ENCODE data around the gene POC1B.

The POC1B gene

DNA sequence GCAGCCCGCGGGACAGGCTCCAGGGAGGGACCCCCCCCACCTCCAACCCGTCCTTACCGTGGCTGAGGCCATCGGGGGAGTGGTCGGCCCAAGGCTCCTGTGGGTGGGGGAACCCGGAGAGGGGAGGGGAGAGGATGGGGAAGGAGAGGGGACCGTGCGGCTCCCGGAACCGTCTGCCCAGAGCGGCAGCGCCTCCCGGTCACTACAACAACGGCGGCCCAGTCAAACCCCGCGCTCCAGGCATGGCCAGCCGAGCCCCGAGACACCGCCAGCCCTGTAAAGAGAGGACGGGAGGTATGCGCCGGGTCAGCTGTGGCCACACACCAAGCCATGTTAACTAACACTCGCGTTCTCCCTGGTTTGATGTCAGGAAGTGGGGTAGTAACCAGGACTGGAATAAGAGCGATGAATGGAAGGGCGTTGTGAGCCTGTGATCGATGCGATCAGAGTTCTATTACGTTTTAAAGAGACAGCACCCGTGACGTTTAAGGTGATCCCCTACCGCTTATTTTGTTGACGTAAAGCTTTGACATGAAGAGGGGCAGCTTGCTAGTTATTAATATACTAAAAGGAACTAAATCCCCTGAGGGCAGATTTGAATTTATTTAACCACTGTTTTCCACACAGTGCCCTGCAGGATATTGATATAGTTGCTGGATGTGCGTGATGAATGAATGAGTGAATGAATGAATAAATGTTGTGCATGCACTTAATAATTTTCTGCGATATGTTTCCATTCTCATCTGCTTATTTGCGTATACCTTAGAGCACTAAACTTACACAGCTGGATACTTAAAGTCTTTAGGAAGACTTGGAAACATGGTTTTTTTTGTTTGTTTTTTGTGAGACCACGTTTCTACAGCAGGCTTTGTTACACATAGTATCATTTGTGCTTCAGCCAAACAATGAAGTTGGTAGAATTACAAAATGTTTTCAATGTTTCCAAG lies at the start of gene POC1B:
Gene POC1B, minus strand, starts transcription at position 224 of the 947 bp plus-strand sequence. Its CDS starts 152 bp downstream, at position 72.
- DNase-seq: peak; percentile 48

DNA sequence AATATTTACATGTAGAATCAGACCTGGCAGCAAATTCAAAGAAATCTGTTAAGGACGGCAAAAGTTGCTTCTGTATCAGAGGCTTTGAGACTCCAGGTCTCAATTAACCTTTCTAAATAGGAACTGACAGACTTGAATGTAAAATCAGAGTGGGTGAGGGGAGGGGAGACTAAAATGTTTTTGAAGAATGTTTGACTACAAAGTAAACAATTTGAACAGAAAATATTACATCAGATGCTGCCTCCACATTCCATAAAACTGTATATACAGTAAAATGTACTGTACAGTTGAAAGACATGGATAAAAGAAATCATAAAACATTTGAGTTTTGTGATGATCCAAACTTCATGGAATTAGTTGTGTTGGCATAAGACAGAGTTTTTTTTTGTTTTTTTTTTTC lies 49.5 kb upstream of the POC1B start:
- DNase-seq: no peak

DNA sequence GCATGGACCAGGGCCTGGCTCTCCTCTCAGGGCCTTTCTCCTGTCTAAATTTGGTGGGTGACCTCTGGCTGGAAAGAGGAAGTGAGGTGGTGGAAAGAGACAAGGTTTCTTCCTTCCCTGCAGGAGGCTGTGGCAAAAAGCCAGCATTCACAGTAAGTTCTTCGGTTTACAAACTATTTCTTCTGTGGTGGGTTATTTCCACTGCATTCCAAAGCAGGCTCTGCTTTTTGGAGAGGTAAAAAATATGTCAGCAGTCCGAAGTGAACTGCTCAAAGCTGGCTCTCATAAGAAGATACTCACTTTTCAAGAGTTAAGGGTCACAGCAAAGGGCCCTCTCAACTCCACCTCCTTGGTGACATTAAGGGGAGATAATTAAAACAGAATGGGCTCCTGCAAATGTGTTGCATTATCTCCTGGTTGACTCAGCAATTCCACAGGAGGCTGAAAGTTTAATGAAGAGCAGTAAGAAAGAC lies 48.9 kb upstream of the POC1B start:
- DNase-seq: no peak

DNA sequence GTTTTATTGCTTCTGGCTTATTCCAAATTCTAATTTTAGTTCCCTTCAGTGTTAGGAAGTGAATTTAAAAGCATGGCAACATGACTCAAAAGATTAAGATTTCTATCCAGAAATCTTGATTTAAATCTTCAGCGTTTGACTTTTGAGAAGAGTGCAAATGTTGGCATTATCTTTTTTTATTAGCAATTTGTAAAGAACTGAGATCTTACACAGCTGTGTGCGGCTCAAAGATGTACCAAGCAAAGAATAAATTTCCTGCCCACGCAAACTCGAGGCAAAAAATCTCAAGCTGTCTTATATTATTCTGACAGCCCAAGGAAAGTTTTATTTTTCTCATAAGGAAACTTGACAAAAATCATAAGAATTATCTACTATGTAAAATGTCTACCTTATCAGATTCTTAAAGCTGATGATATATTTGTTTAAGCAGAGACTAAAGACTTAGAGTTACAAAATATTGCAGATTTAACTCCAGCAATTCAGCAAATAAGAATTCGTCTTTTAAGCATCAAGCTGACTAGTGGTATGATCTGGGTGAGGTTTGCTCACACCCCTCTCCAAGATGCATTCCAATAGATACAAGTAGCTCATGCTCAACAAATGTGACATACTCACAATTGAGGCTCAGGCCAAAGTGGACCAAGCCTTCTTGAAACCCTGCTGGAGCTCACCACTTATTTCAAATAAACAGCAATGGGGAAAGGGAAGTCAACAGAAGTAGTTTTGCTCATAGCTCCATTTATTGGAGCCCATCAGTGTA lies 47.4 kb upstream of the POC1B start:
- no peak for DNase-seq

DNA sequence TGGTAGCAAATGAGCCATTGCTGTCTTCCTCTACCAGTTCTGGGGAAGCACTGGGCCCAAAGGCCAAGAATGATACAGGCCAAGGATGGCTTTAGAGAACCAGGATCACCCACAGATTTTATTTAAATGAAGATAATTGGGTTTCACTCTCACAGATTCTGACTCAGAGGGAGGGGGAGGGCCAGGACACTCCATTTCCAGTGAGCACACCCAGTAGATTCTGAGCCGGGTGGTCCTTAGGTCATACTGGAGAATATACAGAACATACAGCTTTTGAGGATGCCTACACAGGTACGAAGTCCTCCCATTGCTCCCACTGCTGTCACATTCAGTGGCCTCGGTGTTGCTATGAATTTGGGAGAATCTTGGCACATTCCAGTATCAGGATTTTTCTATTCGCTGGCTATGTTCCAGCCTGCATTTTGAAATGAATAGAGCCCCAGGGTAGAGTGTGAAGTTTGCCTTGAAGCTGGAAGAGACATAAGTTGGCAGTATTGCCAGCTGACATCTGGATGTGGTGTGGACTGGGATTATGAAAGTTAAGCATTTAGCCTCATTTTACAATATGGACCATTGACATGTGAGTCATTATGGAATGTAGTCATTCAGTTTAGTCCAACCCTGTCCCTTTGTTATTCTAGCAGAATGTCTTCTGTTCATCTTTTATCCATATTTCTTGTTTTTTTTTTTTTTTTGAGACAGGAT lies 45.8 kb upstream of the POC1B start:
- no peak for DNase-seq

DNA sequence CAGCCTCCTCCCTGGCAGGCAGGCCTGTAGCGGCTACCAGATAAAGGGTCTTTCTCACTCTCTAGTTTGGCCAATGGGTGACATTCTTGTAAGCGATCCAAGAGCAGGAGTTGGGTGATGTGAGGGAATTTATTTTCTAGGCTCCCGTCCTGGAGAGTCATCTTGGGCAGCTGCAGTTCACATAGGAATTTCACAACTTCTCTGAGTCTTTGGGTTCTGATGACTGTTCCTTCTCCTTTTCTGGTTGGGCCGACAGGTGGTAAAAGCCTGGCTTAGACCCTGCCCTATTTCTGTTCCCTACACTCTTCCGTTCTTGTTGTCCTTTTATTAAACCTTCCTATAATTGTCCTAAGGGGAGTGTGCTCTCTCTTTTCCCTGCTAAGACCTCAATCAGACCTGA lies 42.6 kb upstream of the POC1B start:
- no peak for DNase-seq

DNA sequence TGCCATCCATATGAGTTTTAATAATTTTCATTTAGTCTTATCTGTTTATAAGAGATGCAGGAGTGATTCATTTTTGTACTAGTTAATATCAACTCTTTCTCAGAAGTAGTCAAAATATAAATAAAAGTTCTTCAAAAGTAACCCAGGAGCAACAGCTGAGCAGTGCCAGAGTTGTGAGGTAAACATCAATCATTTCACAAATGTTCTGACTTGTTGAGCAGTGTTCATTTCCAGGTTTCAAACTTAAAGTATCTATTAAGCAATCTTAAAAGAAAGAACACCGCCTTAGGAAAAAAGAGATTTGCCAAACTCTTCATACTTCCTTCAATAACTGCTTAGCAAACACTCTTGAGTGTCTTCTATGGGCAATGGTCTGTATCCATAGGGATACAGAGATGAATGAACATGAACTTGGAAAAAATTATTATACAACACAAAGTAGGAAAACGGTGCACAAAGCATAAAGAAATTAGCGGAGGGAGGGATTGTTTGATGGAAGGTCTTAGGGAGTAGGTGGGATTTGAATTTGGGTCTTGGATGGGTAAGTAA lies 41.9 kb upstream of the POC1B start:
- DNase-seq: no peak

DNA sequence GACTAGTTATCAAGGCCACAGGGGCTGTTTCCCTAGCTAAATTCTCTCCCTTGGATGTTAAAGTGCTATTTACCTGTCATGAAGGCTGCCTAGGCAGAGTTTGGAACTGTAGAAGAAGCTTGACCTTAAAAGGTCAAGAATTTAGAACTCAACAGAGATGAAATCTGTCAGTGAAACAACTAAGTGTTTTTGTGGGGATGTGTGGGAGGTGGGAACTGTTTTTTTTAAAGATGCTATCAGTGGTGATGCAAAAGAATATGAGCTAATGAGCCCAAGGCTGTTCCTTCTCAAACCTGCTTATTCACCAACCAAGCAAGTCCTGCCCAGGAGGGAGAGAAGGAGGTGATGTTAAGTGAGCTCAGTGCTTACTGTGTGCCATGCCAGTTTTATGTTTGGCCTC lies 40.8 kb upstream of the POC1B start:
- no peak for DNase-seq

DNA sequence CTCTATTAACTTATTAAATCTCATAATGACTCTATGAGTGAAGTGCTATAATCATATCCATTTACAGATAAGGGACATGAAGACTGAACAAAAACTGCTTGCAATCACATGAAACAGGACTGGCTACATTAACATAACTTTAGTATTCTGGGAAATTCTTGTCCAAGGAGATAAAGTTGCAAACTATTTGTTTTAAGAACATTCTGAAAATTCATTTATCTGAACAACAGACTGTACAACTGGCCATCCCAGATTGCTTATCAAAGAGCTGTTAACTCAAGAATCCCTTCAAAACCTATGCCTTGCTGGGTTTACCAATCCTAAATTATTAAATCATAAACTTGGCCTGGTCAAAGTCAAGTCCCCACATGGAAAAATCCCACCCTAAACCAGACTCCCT lies 39.2 kb upstream of the POC1B start:
- no peak for DNase-seq

DNA sequence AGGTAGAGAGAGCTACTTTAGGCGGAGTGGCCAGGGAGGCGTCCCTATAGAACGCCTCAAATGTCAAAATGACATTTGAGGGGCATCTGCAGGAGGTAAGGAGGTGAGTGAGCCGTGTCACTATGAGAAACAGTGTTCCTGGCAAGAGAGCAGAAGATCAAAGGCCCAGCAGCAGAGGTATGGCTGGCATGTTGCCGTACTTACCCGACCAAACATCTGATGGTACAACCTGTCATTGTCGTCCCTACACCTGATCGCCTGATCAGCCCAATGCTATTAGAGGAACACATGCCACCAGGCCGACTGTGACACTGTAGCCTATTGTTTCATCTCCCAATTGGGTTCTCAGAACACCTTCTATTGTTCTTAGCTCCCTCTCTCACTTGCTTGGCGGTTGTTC lies 33.9 kb upstream of the POC1B start:
- DNase-seq: no peak

DNA sequence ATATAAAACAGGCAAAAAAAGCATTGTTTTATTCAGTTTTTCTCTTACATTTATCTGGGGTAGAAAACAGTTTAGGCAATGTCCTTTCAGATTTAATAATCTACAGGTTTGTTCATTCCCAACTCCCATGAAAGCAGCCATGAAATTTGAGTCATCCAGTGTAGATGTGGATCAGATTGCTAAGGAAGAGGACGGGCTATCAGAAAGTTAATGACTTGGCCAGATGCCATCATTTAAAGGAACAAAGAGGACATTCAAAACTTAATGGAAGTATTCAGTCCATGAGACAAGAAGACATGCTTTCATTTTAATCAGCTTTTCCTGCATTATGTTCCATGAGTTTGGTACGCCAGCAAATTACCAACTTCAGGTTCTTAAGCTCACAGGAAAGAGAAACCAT lies 31.1 kb upstream of the POC1B start:
- no peak for DNase-seq

DNA sequence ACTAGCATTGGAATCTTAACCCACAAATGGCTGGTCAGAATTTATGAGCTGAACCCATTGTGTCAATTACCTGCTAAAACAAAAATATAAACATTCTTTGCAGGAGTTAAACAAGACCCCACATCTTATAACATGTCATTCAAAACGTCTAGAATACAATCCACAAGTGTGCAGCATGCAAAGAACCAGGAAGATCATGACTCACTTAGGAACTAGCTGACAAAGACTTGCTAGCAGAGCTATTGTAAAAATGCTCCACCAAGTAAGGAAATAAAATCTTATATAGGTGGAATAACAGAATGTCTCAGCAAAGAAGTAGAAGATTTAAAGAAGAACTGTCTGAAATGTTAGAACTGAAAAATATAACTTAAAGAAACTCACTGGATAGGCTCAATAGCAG lies 26.5 kb upstream of the POC1B start:
- no peak for DNase-seq

DNA sequence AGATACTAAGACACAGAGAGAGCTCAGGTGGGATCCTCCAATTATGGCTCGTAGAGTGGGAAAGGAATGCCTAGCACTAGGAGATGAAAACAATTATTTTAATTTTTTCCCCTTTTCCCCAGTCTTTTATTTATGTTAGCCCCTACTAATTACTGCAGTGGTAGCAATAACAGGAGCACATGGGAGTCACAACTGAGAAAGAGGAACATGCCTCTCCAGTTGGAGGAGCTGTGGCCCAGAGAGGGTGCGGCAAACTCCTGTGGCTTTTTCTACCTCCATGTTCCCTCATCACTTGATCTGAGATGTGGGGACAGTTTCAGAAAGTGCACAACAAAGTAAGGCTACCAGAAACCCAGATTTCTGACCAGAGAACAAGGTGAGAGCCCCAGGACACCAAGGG lies 25.9 kb upstream of the POC1B start:
- no peak for DNase-seq

DNA sequence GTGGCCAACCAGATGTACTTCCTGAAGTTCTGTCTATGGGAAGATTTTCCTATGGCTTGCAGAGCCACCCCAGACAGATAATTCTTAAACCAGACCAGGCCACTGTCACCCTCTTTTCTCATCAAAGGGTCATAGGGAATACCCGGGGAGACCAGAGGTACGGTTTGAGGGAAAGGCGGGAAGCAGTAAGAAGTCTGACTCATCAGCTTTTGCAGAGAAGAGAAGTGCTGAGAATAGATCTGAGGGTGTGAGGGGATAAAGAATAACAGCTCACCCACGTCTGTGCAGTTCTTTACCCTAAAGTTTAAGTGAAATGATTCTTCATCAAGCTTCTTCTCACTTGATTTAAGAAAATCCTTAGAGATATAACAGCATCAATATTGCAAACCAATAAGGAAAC lies 21.3 kb upstream of the POC1B start:
- no peak for DNase-seq

DNA sequence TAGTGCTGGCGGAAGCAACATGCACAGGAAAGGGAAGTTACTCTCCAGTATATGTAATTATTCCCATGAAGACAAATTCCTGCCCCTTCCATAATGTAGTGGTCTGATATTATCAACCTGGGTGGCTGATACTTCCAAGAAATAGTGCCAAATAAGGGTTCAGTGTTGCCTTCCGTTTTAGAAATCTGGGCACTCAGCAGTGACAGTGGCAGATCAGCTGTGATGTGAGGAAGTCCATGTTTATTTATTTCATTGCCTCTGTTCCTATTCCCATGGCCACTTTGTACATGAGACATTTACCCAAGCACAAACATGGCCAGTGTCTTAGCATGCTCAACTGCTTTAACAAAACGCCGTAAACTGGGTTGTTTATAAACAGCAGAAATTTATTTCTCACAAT lies 20.3 kb upstream of the POC1B start:
- no peak for DNase-seq

DNA sequence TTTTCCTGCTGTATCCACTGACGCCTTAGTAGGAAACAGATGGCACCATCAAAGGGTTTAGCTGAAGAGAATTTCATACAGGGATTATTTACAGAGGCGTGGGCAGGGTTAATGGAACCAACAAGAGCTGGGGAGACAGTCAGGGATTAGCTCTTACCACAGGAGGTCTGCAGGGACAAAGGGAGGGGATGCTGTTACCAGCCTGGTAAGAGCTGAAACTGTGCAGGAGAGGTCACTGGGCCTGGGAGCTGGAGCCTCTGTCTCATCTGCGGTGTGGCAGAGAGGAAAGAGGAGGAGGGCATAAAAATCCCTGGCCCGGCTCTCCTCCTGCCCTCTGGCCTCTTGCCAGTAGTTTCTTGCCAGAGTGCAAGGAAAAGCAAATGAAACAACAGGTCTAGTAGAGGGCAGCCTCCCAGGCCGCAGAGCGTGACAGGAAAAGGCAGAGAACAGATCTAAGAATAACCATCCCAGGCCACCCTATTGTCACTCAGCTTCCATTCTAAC lies 18.9 kb upstream of the POC1B start:
- DNase-seq: no peak

DNA sequence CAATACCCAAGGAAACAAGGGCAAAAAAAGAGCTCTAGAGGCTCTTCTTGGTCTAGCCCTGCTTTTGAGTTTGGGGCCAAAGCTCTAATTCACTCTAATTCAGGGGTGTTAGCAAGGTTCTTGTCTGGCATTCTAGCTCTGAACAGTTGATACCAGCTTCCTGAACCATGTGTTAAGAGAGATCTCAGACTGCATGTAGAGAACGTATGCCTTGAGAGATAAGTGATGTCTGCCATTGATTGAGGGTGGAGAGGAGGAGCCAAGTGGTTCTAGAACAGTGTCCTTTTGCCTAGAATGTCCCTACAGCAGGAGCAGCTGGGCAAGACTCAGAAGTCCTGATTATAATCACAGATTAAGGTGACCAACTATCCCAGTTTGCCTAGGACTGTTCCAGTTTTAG lies 18.2 kb upstream of the POC1B start:
- DNase-seq: no peak

DNA sequence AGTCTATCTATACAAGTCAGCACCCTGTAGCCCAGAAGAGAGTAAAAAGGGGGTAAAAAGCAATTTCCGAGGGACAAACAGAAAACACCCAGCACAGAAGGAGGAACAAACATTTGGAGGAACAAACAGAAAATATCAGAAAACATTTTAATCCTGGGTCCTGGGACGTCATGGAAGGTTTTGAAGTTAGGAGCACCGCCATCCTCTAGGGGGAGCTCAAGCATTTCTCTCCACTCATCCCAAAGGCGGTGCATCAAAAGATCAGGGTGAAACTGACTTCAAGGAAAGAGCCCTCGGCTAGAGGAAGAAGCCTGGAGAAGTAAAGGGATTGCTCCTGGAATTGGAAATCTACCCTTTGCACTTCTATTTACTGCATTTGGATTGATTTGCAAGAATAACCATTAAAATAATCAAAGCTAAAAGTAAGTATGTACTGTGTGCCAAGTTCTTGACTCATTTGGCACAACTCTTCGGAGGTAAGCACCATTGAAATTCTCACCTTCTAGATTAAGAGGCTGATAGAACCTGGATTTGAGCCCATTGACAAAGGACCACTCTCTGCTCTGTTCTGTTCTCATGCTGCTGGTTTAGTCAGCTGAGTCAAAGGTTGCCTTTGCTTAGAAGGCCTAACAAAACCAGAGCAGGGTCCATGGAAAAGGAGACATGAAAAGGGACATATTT lies 17.2 kb upstream of the POC1B start:
- peak; percentile 61 for DNase-seq

DNA sequence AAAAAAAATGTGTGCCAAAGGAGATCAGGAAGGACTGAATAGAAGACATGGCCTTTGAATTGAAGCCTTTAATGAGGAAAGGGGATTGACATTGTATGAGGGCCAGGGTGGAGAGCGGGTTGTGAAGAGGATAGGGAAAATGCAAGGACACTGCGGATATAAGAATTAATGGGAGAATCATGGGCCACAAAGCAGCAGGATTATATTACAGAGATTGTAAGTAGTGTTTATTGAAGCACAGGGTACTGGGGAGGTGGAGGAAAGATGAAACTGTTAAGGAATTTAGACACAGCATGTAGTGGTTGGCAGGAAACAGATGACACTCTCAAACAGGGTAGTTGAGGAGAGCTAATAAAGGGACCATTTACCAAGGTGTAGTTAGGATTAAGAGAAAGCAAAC lies 16.4 kb upstream of the POC1B start:
- DNase-seq: no peak

DNA sequence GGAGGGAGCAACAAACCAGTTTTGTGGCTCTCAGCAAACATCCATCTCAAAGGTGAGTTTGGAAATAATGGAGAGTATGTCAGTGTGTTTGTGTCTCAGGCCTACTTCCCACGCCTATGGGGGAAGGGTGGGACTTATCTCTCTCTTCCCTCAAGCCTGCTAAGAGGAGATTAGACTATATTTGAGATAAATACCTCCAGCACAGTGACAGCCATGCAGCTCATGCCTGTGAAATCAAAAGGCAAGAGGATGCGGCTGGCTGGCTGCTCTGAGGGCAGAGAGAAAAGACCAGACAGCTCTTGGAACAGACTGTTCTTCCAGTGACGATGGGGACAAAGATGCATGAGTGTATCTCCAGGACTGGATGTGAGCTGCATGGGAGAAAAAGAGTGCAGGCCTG lies 14.7 kb upstream of the POC1B start:
- DNase-seq: no peak

DNA sequence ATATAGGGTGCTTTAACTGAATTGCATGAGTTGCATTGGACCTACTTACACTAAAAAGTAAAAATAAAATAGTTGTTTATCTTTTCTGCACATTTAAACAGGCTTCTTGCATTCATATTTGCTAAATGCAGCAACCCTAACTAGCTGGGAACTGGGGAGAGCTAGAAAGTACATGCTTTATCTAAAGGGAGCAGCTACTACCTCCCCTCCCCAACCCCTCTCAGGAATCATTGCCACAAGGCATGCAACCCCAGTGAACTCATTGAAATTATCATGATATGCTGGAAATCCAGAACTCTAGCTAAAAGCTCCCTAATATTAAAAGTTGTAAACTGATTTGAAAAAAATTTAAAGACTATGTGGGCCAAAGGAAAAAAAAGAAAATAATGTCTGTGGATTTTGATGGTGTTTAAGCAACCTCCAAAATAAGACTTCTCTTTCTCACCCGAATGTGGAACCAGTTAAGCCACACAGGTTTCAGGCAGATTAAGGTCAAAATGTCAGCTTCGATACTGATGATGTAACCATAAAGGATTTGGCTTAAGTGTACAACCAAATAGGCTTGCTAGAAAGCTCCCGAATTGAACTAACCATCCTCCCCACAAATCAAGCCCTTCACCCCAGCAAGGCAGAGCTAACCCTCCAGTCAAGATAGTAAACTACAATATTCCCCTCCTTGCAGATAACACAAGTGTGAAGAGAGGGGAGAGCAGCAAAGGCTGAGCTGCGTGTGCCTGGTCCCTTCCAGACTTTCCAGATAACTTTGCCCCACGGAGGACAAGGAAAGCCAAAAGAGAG lies 13.8 kb upstream of the POC1B start:
- no peak for DNase-seq
